WTC11 (cell line): ENCODE data around the gene CROCC. TPM values are rescaled to one million over a fixed set of nuclear protein-coding genes. Genes with fewer than 3 reads are reported as not detected.

Experiments
- ATAC-seq: fragments of 200-7000 bp; cut with Tn5 transposase; 2 replicates; pipeline ENCODE4 v1.10.0; 2021; ENCODE audit warnings: mild to moderate bottlenecking, moderate library complexity
- CTCF ChIA-PET: fragments of 300-600 bp; sonication (Branson Sonifier 250); formaldehyde crosslinking; loops from one replicate; lab custom pipeline; 2021; ENCODE audit warnings: antibody characterized with exemption; lab: Charles Lee
- POLR2A ChIA-PET: fragments of 350-600 bp; sonication (Branson Sonifier 250); formaldehyde crosslinking; loops from one replicate; lab custom pipeline; 2021; ENCODE audit warnings: antibody characterized with exemption; lab: Charles Lee
- DNase-seq: peaks from one replicate; pipeline ENCODE4 v3.0.0; 2021; ENCODE audit warnings: low spot score
- H3K27ac Mint-ChIP-seq: 2 replicates; pipeline ENCODE4 v1.8.0; 2021; ENCODE audit warnings: mixed read lengths
- H3K27me3 Mint-ChIP-seq: 2 replicates; pipeline ENCODE4 v1.8.0; 2021; ENCODE audit warnings: low read depth, mild to moderate bottlenecking, moderate library complexity, mixed read lengths
- H3K36me3 Mint-ChIP-seq: 2 replicates; pipeline ENCODE4 v1.8.0; 2021; ENCODE audit warnings: mixed read lengths
- H3K4me1 Mint-ChIP-seq: 2 replicates; pipeline ENCODE4 v1.8.0; 2022; ENCODE audit warnings: mixed read lengths
- H3K4me3 Mint-ChIP-seq: 2 replicates; pipeline ENCODE4 v1.8.0; 2021; ENCODE audit warnings: mild to moderate bottlenecking, moderate library complexity, mixed read lengths
- H3K9me3 Mint-ChIP-seq: 2 replicates; pipeline ENCODE4 v1.8.0; 2021; ENCODE audit warnings: mixed read lengths
- CBFB ChIP-seq: sonication (generic); formaldehyde crosslinking; IDR thresholded peaks from 2 replicates; pipeline ENCODE4 v1.8.1; 2022; ENCODE audit warnings: mild to moderate bottlenecking, low read depth, missing genetic modification reagents
- CREM ChIP-seq: sonication (generic); formaldehyde crosslinking; IDR thresholded peaks from 2 replicates; pipeline ENCODE4 v1.8.1; 2022; ENCODE audit warnings: mild to moderate bottlenecking, missing genetic modification reagents, moderate library complexity
- CTCF ChIP-seq: fragments of 200-600 bp; IDR thresholded peaks from 2 replicates; pipeline ENCODE4 v1.8.0; 2022; ENCODE audit warnings: antibody characterized with exemption
- EMX1 ChIP-seq: fragments of 250-450 bp; sonication (Bioruptor Pico); IDR thresholded peaks from 2 replicates; pipeline ENCODE4 v1.8.0; 2021; ENCODE audit warnings: mild to moderate bottlenecking
- ESRRA ChIP-seq: sonication (generic); formaldehyde crosslinking; IDR thresholded peaks from 2 replicates; pipeline ENCODE4 v1.8.1; 2022; ENCODE audit warnings: mild to moderate bottlenecking, missing genetic modification reagents, borderline replicate concordance
- ETV6 ChIP-seq: sonication (generic); formaldehyde crosslinking; IDR thresholded peaks from 2 replicates; pipeline ENCODE4 v1.8.1; 2022; ENCODE audit warnings: mild to moderate bottlenecking, missing genetic modification reagents
- GTF2I ChIP-seq: fragments of 250-450 bp; sonication (Bioruptor Pico); conservative IDR thresholded peaks from 2 replicates; pipeline ENCODE4 v1.4.0; 2021; ENCODE audit warnings: mild to moderate bottlenecking
- HMGA2 ChIP-seq: fragments of 250-450 bp; sonication (Bioruptor Pico); IDR thresholded peaks from 2 replicates; pipeline ENCODE4 v1.4.0; 2021; ENCODE audit warnings: mild to moderate bottlenecking, moderate library complexity
- JAZF1 ChIP-seq: fragments of 250-450 bp; sonication (Bioruptor Pico); IDR thresholded peaks from 2 replicates; pipeline ENCODE4 v1.9.0; 2021; ENCODE audit warnings: moderate library complexity, mild to moderate bottlenecking, inconsistent platforms
- JUN ChIP-seq: sonication (generic); formaldehyde crosslinking; IDR thresholded peaks from 2 replicates; pipeline ENCODE4 v1.8.0; 2023; ENCODE audit warnings: mild to moderate bottlenecking, missing genetic modification reagents
- MAX ChIP-seq: sonication (generic); formaldehyde crosslinking; IDR thresholded peaks from 2 replicates; pipeline ENCODE4 v1.8.0; 2022; ENCODE audit warnings: mild to moderate bottlenecking, missing genetic modification reagents
- MXD4 ChIP-seq: fragments of 250-450 bp; sonication (Bioruptor Pico); IDR thresholded peaks from 2 replicates; pipeline ENCODE4 v1.8.0; 2021; ENCODE audit warnings: mild to moderate bottlenecking, moderate library complexity, borderline replicate concordance
- MYBL2 ChIP-seq: sonication (generic); formaldehyde crosslinking; IDR thresholded peaks from 2 replicates; pipeline ENCODE4 v1.8.1; 2023; ENCODE audit warnings: mild to moderate bottlenecking, moderate library complexity, missing genetic modification reagents
- NFE2L1 ChIP-seq: sonication (generic); formaldehyde crosslinking; IDR thresholded peaks from 2 replicates; pipeline ENCODE4 v1.8.1; 2023; ENCODE audit warnings: missing genetic modification reagents
- NFYB ChIP-seq: sonication (generic); formaldehyde crosslinking; conservative IDR thresholded peaks from 2 replicates; pipeline ENCODE4 v1.8.0; 2022; ENCODE audit warnings: low read depth, missing genetic modification reagents
- NR2C2 ChIP-seq: sonication (generic); formaldehyde crosslinking; IDR thresholded peaks from 2 replicates; pipeline ENCODE4 v1.8.0; 2022; ENCODE audit warnings: mild to moderate bottlenecking, missing genetic modification reagents
- SMAD3 ChIP-seq: sonication (generic); formaldehyde crosslinking; IDR thresholded peaks from 2 replicates; pipeline ENCODE4 v1.8.0; 2022; ENCODE audit warnings: missing genetic modification reagents, mild to moderate bottlenecking, borderline replicate concordance
- SP1 ChIP-seq: sonication (generic); formaldehyde crosslinking; conservative IDR thresholded peaks from 2 replicates; pipeline ENCODE4 v1.8.1; 2022; ENCODE audit warnings: missing genetic modification reagents
- STAT6 ChIP-seq: sonication (generic); formaldehyde crosslinking; conservative IDR thresholded peaks from 2 replicates; pipeline ENCODE4 v1.8.1; 2023; ENCODE audit warnings: mild to moderate bottlenecking, low read depth, missing genetic modification reagents, moderate library complexity
- TEAD1 ChIP-seq: sonication (generic); formaldehyde crosslinking; IDR thresholded peaks from 2 replicates; pipeline ENCODE4 v1.8.0; 2022; ENCODE audit warnings: mild to moderate bottlenecking, missing genetic modification reagents
- ZNF121 ChIP-seq: sonication (generic); formaldehyde crosslinking; IDR thresholded peaks from 2 replicates; pipeline ENCODE4 v1.8.0; 2023; ENCODE audit warnings: missing genetic modification reagents
- ZNF219 ChIP-seq: sonication (generic); formaldehyde crosslinking; IDR thresholded peaks from 2 replicates; pipeline ENCODE4 v1.8.0; 2023; ENCODE audit warnings: missing genetic modification reagents, mild to moderate bottlenecking, borderline replicate concordance
- ZNF232 ChIP-seq: sonication (generic); formaldehyde crosslinking; IDR thresholded peaks from 2 replicates; pipeline ENCODE4 v1.8.0; 2022; ENCODE audit warnings: mild to moderate bottlenecking, missing genetic modification reagents
- ZNF263 ChIP-seq: sonication (generic); formaldehyde crosslinking; IDR thresholded peaks from 2 replicates; pipeline ENCODE4 v1.8.1; 2022; ENCODE audit warnings: low read depth, mild to moderate bottlenecking, moderate library complexity, missing genetic modification reagents
- ZNF416 ChIP-seq: fragments of 250-450 bp; sonication (Bioruptor Pico); IDR thresholded peaks from 2 replicates; pipeline ENCODE4 v1.9.0; 2021; ENCODE audit warnings: mild to moderate bottlenecking, inconsistent platforms
- ZNF423 ChIP-seq: fragments of 250-450 bp; sonication (Bioruptor Pico); IDR thresholded peaks from 2 replicates; pipeline ENCODE4 v2.1.2; 2022; ENCODE audit warnings: mild to moderate bottlenecking, moderate library complexity
- ZNF512 ChIP-seq: sonication (generic); formaldehyde crosslinking; IDR thresholded peaks from 2 replicates; pipeline ENCODE4 v1.8.1; 2022; ENCODE audit warnings: missing genetic modification reagents, borderline replicate concordance
- total RNA-seq: library from RNA; stranded (reverse); gene quantifications from 3 replicates; pipeline ENCODE4 v1.2.3, GENCODE V29; 2021
- TF ChIP-seq, protein P1 (sequence below): fragments of 250-450 bp; sonication (Bioruptor Pico); IDR thresholded peaks from 2 replicates; pipeline ENCODE4 v1.9.0; 2021; ENCODE audit warnings: moderate library complexity, mild to moderate bottlenecking, inconsistent platforms, borderline replicate concordance
- TF ChIP-seq, protein P2 (sequence below): sonication (generic); formaldehyde crosslinking; IDR thresholded peaks from 2 replicates; pipeline ENCODE4 v1.8.1; 2023; ENCODE audit warnings: mild to moderate bottlenecking, missing genetic modification reagents
- TF ChIP-seq, protein P3 (sequence below): fragments of 250-450 bp; sonication (Bioruptor Pico); IDR thresholded peaks from 2 replicates; pipeline ENCODE4 v1.9.0; 2021; ENCODE audit warnings: mild to moderate bottlenecking

Gene CROCC
- total RNA-seq, 1 experiment from 2014 or later, result 75.6 TPM

DNA sequence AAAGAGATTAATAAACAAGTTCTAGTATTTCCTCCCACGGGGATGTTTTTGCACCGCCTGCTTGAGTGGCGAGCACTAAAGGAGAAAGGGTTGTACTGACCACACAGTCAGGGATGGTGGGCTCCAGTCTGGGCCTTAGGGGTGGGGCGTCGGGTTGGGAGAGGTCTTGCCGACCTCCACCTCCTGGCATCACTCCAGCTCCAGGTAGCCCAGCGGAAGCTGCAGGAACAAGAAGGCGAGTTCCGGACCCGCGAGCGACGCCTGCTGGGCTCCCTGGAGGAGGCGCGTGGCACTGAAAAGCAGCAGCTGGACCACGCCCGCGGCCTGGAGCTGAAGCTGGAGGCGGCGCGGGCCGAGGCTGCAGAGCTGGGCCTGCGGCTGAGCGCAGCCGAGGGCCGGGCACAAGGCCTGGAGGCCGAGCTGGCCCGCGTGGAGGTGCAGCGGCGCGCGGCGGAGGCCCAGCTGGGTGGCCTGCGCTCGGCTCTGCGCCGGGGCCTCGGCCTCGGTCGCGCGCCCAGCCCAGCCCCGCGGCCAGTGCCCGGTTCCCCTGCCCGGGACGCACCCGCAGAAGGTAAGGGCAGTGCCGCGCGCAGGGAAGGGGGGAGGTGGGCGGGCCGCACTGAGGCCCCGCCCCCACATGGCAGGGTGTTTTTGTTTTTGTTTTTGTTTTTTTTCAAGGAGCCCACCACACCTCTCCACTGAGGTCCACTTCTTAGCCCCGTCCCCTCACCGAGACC, 39.0 kb downstream of the CROCC start:
- Mint-ChIP-seq H3K4me1 (peaks cover 4% of the 10 kb centered on the region), H3K27me3 (no peaks in the 10 kb centered on the region), H3K9me3 (no peaks in the 10 kb centered on the region), H3K4me3 (peak overlapping the region; percentile 55), H3K36me3 (peaks cover 26% of the 10 kb centered on the region), H3K27ac (peak overlapping the region; percentile 3; the same call in 1 of the 2 replicates)
- CTCF ChIA-PET, result interaction anchor here (0.6 to 5.8 kb wide), 36 partner anchors 9 to 859 kb away, joined by 3 to 50 read pairs (median 6); partner anchors contain the start of genes ATP13A2, CROCC, MFAP2 and NBPF1
- peak; percentile 97 for DNase-seq
- ATAC-seq, result peak; percentile 89
- POLR2A ChIA-PET, result interaction anchor here (1.0 to 1.3 kb wide), 3 partner anchors 13 to 39 kb away, joined by 3 to 4 read pairs (median 3); partner anchors contain the start of gene CROCC
- TF ChIP-seq HMGA2 (CRISPR knock-in tag) (no peak), SMAD3 (CRISPR knock-in tag) (no peak), ZNF263 (CRISPR knock-in tag) (no peak), EMX1 (CRISPR knock-in tag) (no peak), JAZF1 (CRISPR knock-in tag) (no peak), NR2C2 (CRISPR knock-in tag) (no peak), MAX (peak; percentile 83), JUN (CRISPR knock-in tag) (no peak), MYBL2 (no peak), ESRRA (CRISPR knock-in tag) (no peak), STAT6 (CRISPR knock-in tag) (no peak), ZNF512 (CRISPR knock-in tag) (no peak), ETV6 (CRISPR knock-in tag) (no peak), TEAD1 (0 out of 2 replicates have a peak, but pooled peaks have one; percentile 51), NFYB (CRISPR knock-in tag) (no peak), CREM (CRISPR knock-in tag) (peak; percentile 58; the same call in 1 of the 2 replicates), ZNF219 (no peak; the same call in 1 of the 2 replicates), ZNF423 (CRISPR knock-in tag) (no peak), ZNF416 (CRISPR knock-in tag) (0 out of 2 replicates have a peak, but pooled peaks have one; percentile 39), GTF2I (CRISPR knock-in tag) (no peak), CTCF (peak; percentile 33; the same call in 1 of the 2 replicates), ZNF121 (CRISPR knock-in tag) (no peak), MXD4 (CRISPR knock-in tag) (no peak), SP1 (CRISPR knock-in tag) (peak; percentile 70), NFE2L1 (CRISPR knock-in tag) (no peak), ZNF232 (CRISPR knock-in tag) (no peak), CBFB (CRISPR knock-in tag) (0 out of 2 replicates have a peak, but pooled peaks have one; percentile 64)
- TF ChIP-seq, protein P1, sequence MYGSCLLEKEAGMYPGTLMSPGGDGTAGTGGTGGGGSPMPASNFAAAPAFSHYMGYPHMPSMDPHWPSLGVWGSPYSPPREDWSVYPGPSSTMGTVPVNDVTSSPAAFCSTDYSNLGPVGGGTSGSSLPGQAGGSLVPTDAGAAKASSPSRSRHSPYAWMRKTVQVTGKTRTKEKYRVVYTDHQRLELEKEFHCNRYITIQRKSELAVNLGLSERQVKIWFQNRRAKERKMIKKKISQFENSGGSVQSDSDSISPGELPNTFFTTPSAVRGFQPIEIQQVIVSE (CRISPR knock-in tag), result no peak
- TF ChIP-seq, protein P2, sequence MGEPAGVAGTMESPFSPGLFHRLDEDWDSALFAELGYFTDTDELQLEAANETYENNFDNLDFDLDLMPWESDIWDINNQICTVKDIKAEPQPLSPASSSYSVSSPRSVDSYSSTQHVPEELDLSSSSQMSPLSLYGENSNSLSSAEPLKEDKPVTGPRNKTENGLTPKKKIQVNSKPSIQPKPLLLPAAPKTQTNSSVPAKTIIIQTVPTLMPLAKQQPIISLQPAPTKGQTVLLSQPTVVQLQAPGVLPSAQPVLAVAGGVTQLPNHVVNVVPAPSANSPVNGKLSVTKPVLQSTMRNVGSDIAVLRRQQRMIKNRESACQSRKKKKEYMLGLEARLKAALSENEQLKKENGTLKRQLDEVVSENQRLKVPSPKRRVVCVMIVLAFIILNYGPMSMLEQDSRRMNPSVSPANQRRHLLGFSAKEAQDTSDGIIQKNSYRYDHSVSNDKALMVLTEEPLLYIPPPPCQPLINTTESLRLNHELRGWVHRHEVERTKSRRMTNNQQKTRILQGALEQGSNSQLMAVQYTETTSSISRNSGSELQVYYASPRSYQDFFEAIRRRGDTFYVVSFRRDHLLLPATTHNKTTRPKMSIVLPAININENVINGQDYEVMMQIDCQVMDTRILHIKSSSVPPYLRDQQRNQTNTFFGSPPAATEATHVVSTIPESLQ (CRISPR knock-in tag), result no peak
- TF ChIP-seq, protein P3, sequence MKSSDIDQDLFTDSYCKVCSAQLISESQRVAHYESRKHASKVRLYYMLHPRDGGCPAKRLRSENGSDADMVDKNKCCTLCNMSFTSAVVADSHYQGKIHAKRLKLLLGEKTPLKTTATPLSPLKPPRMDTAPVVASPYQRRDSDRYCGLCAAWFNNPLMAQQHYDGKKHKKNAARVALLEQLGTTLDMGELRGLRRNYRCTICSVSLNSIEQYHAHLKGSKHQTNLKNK (CRISPR knock-in tag), result no peak
